HCT116 (cell line): Measurements from ENCODE around the gene ZBTB6. TPM values are rescaled to one million over a fixed set of nuclear protein-coding genes. Genes with fewer than 3 reads are reported as not detected.

Experiments
- ATAC-seq: fragments of 200-7000 bp; cut with Tn5 transposase; 2 replicates; pipeline ENCODE4 v1.9.1; 2020; ENCODE audit warnings: mild to moderate bottlenecking, moderate library complexity
- BruUV-seq: library from RNA; stranded (reverse); fragments of 400-500 nt; replicated peaks from 2 replicates; lab custom pipeline; 2021; lab: Mats Ljungman, UMichigan
- CTCF ChIA-PET: fragments of 300-600 bp; sonication (Branson Sonifier 250); formaldehyde crosslinking; loops from one replicate; lab custom pipeline; 2021; ENCODE audit warnings: antibody characterized with exemption; lab: Charles Lee
- POLR2A ChIA-PET: fragments of 300-600, 350-600 bp; sonication (Branson Sonifier 250); formaldehyde crosslinking; loops from one replicate; lab custom pipeline; 2021; ENCODE audit warnings: antibody characterized with exemption; lab: Charles Lee
- RAD21 ChIA-PET, 2 experiments: fragments of 300-600 bp; sonication (Branson Sonifier 250); formaldehyde crosslinking; loops; one replicate each; lab custom pipeline; 2023; ENCODE audit warnings: low total read pairs in 2 of 2; ENCODE audit not compliant: uncharacterized antibody in 2 of 2, unreplicated experiment in 2 of 2, low non-redundant PET in 1 of 2; lab: Charles Lee
- DNase-seq: peaks from one replicate; pipeline ENCODE4 v3.0.0-alpha.2; 2010; ENCODE audit warnings: low read depth, low spot score
- H2AFZ ChIP-seq: fragments of 200-600 bp; shearing (Covaris generic), sonication (generic); 2 replicates; pipeline ENCODE4 v1.6.1; 2017; ENCODE audit warnings: low read depth, mixed run types, mixed read lengths, antibody characterized with exemption, low read length; ENCODE audit not compliant: poor library complexity, severe bottlenecking
- H3K27ac ChIP-seq: 2 replicates; pipeline ENCODE4 v1.5.1; 2012; ENCODE audit warnings: low read depth, low read length
- H3K27me3 ChIP-seq: fragments of 200-600 bp; sonication (generic); 2 replicates; pipeline ENCODE4 v1.6.1; 2016; ENCODE audit warnings: mixed run types, low read length, mixed read lengths; ENCODE audit not compliant: insufficient read depth
- H3K36me3 ChIP-seq, 2 experiments: fragments of 200-500 bp in 1 of 2; fragments of 200-600 bp in 1 of 2; sonication (Bioruptor generic) in 1 of 2; sonication (generic) in 1 of 2; 2 replicates each; pipeline versions ENCODE4 v1.5.1 to v1.6.1; 2014 to 2016; ENCODE audit warnings: low read length in 2 of 2, inconsistent platforms in 1 of 2, mixed read lengths in 1 of 2, mixed run types in 1 of 2; ENCODE audit not compliant: insufficient read depth in 2 of 2, control insufficient read depth in 1 of 2
- H3K4me1 ChIP-seq, 2 experiments: fragments of 200-600 bp in 1 of 2; sonication (generic) in 1 of 2; 2 replicates each; pipeline versions ENCODE4 v1.5.1 to v1.6.1; 2012 to 2017; ENCODE audit warnings: low read length in 2 of 2, inconsistent platforms in 1 of 2, mild to moderate bottlenecking in 1 of 2, mixed read lengths in 1 of 2, mixed run types in 1 of 2, moderate library complexity in 1 of 2; ENCODE audit not compliant: insufficient read depth in 2 of 2, control insufficient read depth in 1 of 2
- H3K4me2 ChIP-seq: fragments of 200-600 bp; sonication (generic); 2 replicates; pipeline ENCODE4 v1.6.1; 2017; ENCODE audit warnings: mixed run types, low read length, mixed read lengths
- H3K4me3 ChIP-seq, 2 experiments: fragments of 200-600 bp in 1 of 2; sonication (generic) in 1 of 2; replicated peaks in 1 of 2; 2 replicates each; pipeline ENCODE4 v1.5.1; 2011 to 2016; ENCODE audit warnings: low read length in 2 of 2, control low read depth in 1 of 2, low read depth in 1 of 2, mild to moderate bottlenecking in 1 of 2, mixed read lengths in 1 of 2, mixed run types in 1 of 2
- H3K79me2 ChIP-seq: fragments of 200-600 bp; sonication (generic); 2 replicates; pipeline ENCODE4 v1.6.1; 2017; ENCODE audit warnings: mild to moderate bottlenecking, mixed run types, low read length, moderate library complexity, mixed read lengths; ENCODE audit not compliant: insufficient read depth
- H3K9ac ChIP-seq: fragments of 200-600 bp; sonication (generic); 2 replicates; pipeline ENCODE4 v1.6.1; 2016; ENCODE audit warnings: low read length, mixed read lengths
- H3K9me2 ChIP-seq: fragments of 200-600 bp; sonication (generic), shearing (Covaris generic); 2 replicates; pipeline ENCODE4 v1.6.1; 2017; ENCODE audit warnings: mixed run types, mild to moderate bottlenecking, moderate library complexity; ENCODE audit not compliant: insufficient read depth
- H3K9me3 ChIP-seq, 2 experiments: fragments of 200-500 bp in 1 of 2; fragments of 200-600 bp in 1 of 2; sonication (Bioruptor generic) in 1 of 2; sonication (generic) in 1 of 2; 2 replicates each; pipeline ENCODE4 v1.6.1; 2014 to 2017; ENCODE audit warnings: low read length in 2 of 2, mixed read lengths in 2 of 2, inconsistent platforms in 1 of 2, low read depth in 1 of 2, mild to moderate bottlenecking in 1 of 2, mixed run types in 1 of 2, moderate library complexity in 1 of 2; ENCODE audit not compliant: control insufficient read depth in 1 of 2, insufficient read depth in 1 of 2
- H4K20me1 ChIP-seq: fragments of 200-600 bp; sonication (generic), shearing (Covaris generic); 2 replicates; pipeline ENCODE4 v1.6.1; 2017; ENCODE audit warnings: mixed run types, mild to moderate bottlenecking, moderate library complexity; ENCODE audit not compliant: insufficient read depth
- CBX3 ChIP-seq: IDR thresholded peaks from 2 replicates; pipeline ENCODE4 v1.6.1; 2012; ENCODE audit warnings: low read depth
- EGR1 ChIP-seq: IDR thresholded peaks from 2 replicates; pipeline ENCODE4 v1.6.1; 2012; ENCODE audit warnings: low read depth
- EZH2phosphoT487 ChIP-seq: fragments of 200-600 bp; IDR thresholded peaks from 2 replicates; pipeline ENCODE4 v1.6.1; 2018; ENCODE audit warnings: antibody characterized with exemption, borderline replicate concordance
- JUND ChIP-seq: IDR thresholded peaks from 2 replicates; pipeline ENCODE4 v1.6.1; 2012
- POLR2A ChIP-seq: IDR thresholded peaks from 2 replicates; pipeline ENCODE4 v1.7.0; 2011; ENCODE audit warnings: borderline replicate concordance; ENCODE audit not compliant: insufficient read depth, insufficient read length; ENCODE audit errors: extremely low read depth
- RAD21 ChIP-seq: IDR thresholded peaks from 2 replicates; pipeline ENCODE4 v1.6.1; 2012; ENCODE audit warnings: low read depth, mild to moderate bottlenecking
- SIN3A ChIP-seq: IDR thresholded peaks from 2 replicates; pipeline ENCODE4 v1.6.1; 2012; ENCODE audit warnings: low read depth
- SRF ChIP-seq: IDR thresholded peaks from 2 replicates; pipeline ENCODE4 v1.6.1; 2012; ENCODE audit warnings: low read depth
- TCF7L2 ChIP-seq: IDR thresholded peaks from 2 replicates; pipeline ENCODE4 v1.7.0; 2011; ENCODE audit warnings: borderline replicate concordance, inconsistent platforms; ENCODE audit not compliant: insufficient read depth, insufficient read length; ENCODE audit errors: extremely low read depth
- YY1 ChIP-seq: IDR thresholded peaks from 2 replicates; pipeline ENCODE4 v1.6.1; 2011; ENCODE audit warnings: low read length, low read depth, moderate library complexity, mild to moderate bottlenecking; ENCODE audit not compliant: insufficient replicate concordance; ENCODE audit errors: extremely low read depth
- ZFX ChIP-seq: fragments of 450-650 bp; IDR thresholded peaks from 2 replicates; pipeline ENCODE4 v1.6.1; 2017
- intact Hi-C: fragments of 100-400 bp; cut with micrococcal nuclease; formaldehyde crosslinking; loops from 2 replicates; pipeline ENCODE4 v1.10.0; 2022
- total RNA-seq: library from RNA; stranded (reverse); gene quantifications from one replicate; pipeline ENCODE4 v1.2.1, GENCODE V29; 2021; ENCODE audit not compliant: unreplicated experiment
- TF ChIP-seq, protein P1 (sequence below): IDR thresholded peaks from 2 replicates; pipeline ENCODE4 v1.6.1; 2012; ENCODE audit warnings: low read depth
- TF ChIP-seq, protein P2 (sequence below): IDR thresholded peaks from 2 replicates; pipeline ENCODE4 v1.6.1; 2012
- TF ChIP-seq, protein P3 (sequence below), 3 experiments: fragments of 200-600 bp in 1 of 3; sonication (generic) in 1 of 3; IDR thresholded peaks in 2 of 3; conservative IDR thresholded peaks in 1 of 3; 2 replicates each; pipeline ENCODE4 v1.5.1; 2012 to 2017; ENCODE audit warnings: low read depth in 2 of 3, low read length in 2 of 3, antibody characterized with exemption in 1 of 3, borderline replicate concordance in 1 of 3, control low read depth in 1 of 3, mild to moderate bottlenecking in 1 of 3, mixed read lengths in 1 of 3, mixed run types in 1 of 3, moderate library complexity in 1 of 3; ENCODE audit not compliant: insufficient read depth in 1 of 3
- TF ChIP-seq, protein P4 (sequence below): IDR thresholded peaks from 2 replicates; pipeline ENCODE4 v1.6.1; 2012

Gene ZBTB6
- total RNA-seq, 1 experiment from 2014 or later, result 12.3 TPM

DNA sequence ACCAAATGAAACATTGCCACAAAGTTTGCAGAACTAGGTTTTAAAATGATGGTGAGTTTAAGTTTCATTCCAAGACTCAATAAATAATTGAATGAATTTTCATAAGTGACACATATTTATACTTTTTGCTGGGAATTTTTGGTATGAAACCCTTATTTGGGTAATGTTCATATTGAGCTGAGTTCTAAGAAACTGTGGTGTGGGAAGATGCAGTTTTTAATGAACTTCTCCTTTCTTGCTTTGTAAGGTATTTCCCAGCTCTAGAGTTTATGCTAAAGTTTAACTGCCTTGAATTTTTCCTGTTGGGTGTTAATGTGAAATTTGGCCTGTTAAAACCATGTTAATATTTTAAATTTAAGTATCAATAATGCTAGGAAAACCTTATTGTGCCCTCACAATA is 42.8 kb upstream of the ZBTB6 start (continued):
- TF ChIP-seq, protein P1, sequence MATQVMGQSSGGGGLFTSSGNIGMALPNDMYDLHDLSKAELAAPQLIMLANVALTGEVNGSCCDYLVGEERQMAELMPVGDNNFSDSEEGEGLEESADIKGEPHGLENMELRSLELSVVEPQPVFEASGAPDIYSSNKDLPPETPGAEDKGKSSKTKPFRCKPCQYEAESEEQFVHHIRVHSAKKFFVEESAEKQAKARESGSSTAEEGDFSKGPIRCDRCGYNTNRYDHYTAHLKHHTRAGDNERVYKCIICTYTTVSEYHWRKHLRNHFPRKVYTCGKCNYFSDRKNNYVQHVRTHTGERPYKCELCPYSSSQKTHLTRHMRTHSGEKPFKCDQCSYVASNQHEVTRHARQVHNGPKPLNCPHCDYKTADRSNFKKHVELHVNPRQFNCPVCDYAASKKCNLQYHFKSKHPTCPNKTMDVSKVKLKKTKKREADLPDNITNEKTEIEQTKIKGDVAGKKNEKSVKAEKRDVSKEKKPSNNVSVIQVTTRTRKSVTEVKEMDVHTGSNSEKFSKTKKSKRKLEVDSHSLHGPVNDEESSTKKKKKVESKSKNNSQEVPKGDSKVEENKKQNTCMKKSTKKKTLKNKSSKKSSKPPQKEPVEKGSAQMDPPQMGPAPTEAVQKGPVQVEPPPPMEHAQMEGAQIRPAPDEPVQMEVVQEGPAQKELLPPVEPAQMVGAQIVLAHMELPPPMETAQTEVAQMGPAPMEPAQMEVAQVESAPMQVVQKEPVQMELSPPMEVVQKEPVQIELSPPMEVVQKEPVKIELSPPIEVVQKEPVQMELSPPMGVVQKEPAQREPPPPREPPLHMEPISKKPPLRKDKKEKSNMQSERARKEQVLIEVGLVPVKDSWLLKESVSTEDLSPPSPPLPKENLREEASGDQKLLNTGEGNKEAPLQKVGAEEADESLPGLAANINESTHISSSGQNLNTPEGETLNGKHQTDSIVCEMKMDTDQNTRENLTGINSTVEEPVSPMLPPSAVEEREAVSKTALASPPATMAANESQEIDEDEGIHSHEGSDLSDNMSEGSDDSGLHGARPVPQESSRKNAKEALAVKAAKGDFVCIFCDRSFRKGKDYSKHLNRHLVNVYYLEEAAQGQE, result no peak
- TF ChIP-seq TCF7L2, result no peak
- TF ChIP-seq, protein P2, sequence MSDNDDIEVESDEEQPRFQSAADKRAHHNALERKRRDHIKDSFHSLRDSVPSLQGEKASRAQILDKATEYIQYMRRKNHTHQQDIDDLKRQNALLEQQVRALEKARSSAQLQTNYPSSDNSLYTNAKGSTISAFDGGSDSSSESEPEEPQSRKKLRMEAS, result no peak
- no peak for TF ChIP-seq EZH2phosphoT487
- no peak for TF ChIP-seq YY1

DNA sequence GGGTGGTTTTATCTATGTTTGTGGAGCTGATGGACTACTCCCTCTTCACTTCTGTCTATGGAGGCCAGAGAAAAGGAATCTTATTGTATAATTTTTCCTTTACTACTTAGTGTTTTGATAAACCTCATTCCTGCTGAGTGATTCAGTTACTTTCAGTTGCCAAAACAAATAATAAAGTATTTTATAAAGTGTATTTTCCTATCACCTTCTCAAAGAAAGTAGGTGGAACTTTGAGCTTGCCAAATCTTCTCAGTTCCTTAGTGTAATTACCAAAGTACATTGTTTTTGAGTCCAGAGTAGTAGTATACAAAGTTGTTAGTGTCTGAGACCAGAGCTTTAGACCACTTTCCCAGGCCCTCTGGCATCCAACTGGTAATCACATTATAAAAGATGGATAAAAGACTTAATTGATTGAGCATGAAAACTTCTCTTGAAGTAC is 41.1 kb upstream of the ZBTB6 start:
- TF ChIP-seq ZFX (no peak), JUND (no peak), SIN3A (no peak), CBX3 (no peak), POLR2A (no peak), EGR1 (no peak), YY1 (no peak), RAD21 (no peak), SRF (no peak), EZH2phosphoT487 (no peak)
- TF ChIP-seq, protein P3, sequence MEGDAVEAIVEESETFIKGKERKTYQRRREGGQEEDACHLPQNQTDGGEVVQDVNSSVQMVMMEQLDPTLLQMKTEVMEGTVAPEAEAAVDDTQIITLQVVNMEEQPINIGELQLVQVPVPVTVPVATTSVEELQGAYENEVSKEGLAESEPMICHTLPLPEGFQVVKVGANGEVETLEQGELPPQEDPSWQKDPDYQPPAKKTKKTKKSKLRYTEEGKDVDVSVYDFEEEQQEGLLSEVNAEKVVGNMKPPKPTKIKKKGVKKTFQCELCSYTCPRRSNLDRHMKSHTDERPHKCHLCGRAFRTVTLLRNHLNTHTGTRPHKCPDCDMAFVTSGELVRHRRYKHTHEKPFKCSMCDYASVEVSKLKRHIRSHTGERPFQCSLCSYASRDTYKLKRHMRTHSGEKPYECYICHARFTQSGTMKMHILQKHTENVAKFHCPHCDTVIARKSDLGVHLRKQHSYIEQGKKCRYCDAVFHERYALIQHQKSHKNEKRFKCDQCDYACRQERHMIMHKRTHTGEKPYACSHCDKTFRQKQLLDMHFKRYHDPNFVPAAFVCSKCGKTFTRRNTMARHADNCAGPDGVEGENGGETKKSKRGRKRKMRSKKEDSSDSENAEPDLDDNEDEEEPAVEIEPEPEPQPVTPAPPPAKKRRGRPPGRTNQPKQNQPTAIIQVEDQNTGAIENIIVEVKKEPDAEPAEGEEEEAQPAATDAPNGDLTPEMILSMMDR (IDR thresholded peaks at IDR 0.05 in 2 of 3, conservative IDR thresholded peaks at IDR 0.05 in 1 of 3; ENCODE audit: borderline replicate concordance in 1 of 3, insufficient read depth in 1 of 3, low read depth in 2 of 3, low read length in 2 of 3), result no peak
- TF ChIP-seq, protein P2, result no peak
- TF ChIP-seq, protein P4, sequence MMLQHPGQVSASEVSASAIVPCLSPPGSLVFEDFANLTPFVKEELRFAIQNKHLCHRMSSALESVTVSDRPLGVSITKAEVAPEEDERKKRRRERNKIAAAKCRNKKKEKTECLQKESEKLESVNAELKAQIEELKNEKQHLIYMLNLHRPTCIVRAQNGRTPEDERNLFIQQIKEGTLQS, result no peak
- no peak overlapping the region for H3K9ac ChIP-seq
- H3K36me3 ChIP-seq, result no peaks in the 10 kb centered on the region
- intact Hi-C loops, result no loop called here
- H3K4me3 ChIP-seq, result no peak overlapping the region
- H3K9me3 ChIP-seq, result no peaks in the 10 kb centered on the region
- H3K27ac ChIP-seq, result no peak overlapping the region
- H2AFZ ChIP-seq, result no peak overlapping the region
- POLR2A ChIA-PET, result no interaction called here
- H3K4me1 ChIP-seq, result peaks cover 3 to 6% of the 10 kb centered on the region in 2 experiments; a peak in 2 of 4 replicates
- H4K20me1 ChIP-seq, result peaks cover 12% of the 10 kb centered on the region; the same call in 1 of the 2 replicates
- ATAC-seq (no peak), DNase-seq (no peak)
- no peaks in the 10 kb centered on the region for H3K9me2 ChIP-seq
- BruUV-seq, result no TSS peak
- RAD21 ChIA-PET, result no interaction called here
- H3K27me3 ChIP-seq, result no peaks in the 10 kb centered on the region
- peaks cover 77% of the 10 kb centered on the region for H3K79me2 ChIP-seq
- CTCF ChIA-PET, result no interaction called here
- H3K4me2 ChIP-seq, result peak overlapping the region; percentile 12; the same call in 1 of the 2 replicates
